Mesothelial cell of epicardium (in vitro differentiated cells): ENCODE results near the gene UNC50. TPM values are rescaled to one million over a fixed set of nuclear protein-coding genes. Genes with fewer than 3 reads are reported as not detected.

Source experiments
- DNase-seq, 2 experiments: peaks; one replicate each; pipeline ENCODE4 v3.0.0; 2021; ENCODE audit warnings: low spot score in 2 of 2; ENCODE audit not compliant: unreplicated experiment in 2 of 2
- H3K27ac Mint-ChIP-seq: 2 replicates; pipeline ENCODE4 v1.8.0; 2021; ENCODE audit warnings: mixed read lengths
- H3K27me3 Mint-ChIP-seq: 2 replicates; pipeline ENCODE4 v1.8.0; 2021; ENCODE audit warnings: low read depth, mixed read lengths
- H3K36me3 Mint-ChIP-seq: 2 replicates; pipeline ENCODE4 v1.8.0; 2021; ENCODE audit warnings: mixed read lengths
- H3K4me1 Mint-ChIP-seq: 2 replicates; pipeline ENCODE4 v1.8.0; 2021; ENCODE audit warnings: mixed read lengths
- H3K4me3 Mint-ChIP-seq: 2 replicates; pipeline ENCODE4 v1.8.0; 2021; ENCODE audit warnings: mild to moderate bottlenecking, moderate library complexity, mixed read lengths
- H3K9me3 Mint-ChIP-seq: 2 replicates; pipeline ENCODE4 v1.8.0; 2021; ENCODE audit warnings: mixed read lengths
- CTCF ChIP-seq: fragments of 200-600 bp; sonication (generic); IDR thresholded peaks from one replicate; pipeline ENCODE4 v1.5.0; 2021; ENCODE audit warnings: antibody characterized with exemption; ENCODE audit not compliant: unreplicated experiment
- total RNA-seq: library from RNA; stranded (reverse); gene quantifications from 3 replicates; pipeline ENCODE4 v1.2.1, GENCODE V29; 2021

Gene UNC50
- total RNA-seq, 1 donor from 2014 or later = 44.6 TPM

- peaks cover 4% of the 10 kb centered on the region for H3K4me1 Mint-ChIP-seq
- no peak for DNase-seq
- no peak overlapping the region for H3K27ac Mint-ChIP-seq
- H3K9me3 Mint-ChIP-seq = no peaks in the 10 kb centered on the region
- no peak overlapping the region for H3K4me3 Mint-ChIP-seq
- TF ChIP-seq CTCF = no peak
- peaks cover 33% of the 10 kb centered on the region for H3K36me3 Mint-ChIP-seq
- H3K27me3 Mint-ChIP-seq = no peaks in the 10 kb centered on the region
These were observed 46.3 kb upstream of the UNC50 start for GRCh38 chr2:98561902-98562695.

GRCh38 chr2:98563394-98563793 is 45.0 kb upstream of the UNC50 start:
- DNase-seq = no peak
- Mint-ChIP-seq H3K4me1 (peaks cover 4% of the 10 kb centered on the region), H3K36me3 (peaks cover 28% of the 10 kb centered on the region), H3K27me3 (no peaks in the 10 kb centered on the region), H3K9me3 (no peaks in the 10 kb centered on the region), H3K27ac (no peak overlapping the region), H3K4me3 (no peak overlapping the region)
- TF ChIP-seq CTCF = no peak

GRCh38 chr2:98564541-98565132 is 43.8 kb upstream of the UNC50 start:
- Mint-ChIP-seq H3K4me1 (peaks cover 4% of the 10 kb centered on the region), H3K4me3 (no peak overlapping the region), H3K27ac (no peak overlapping the region), H3K27me3 (no peaks in the 10 kb centered on the region), H3K9me3 (no peaks in the 10 kb centered on the region), H3K36me3 (peaks cover 24% of the 10 kb centered on the region)
- no peak for TF ChIP-seq CTCF
- no peak for DNase-seq

- no peaks in the 10 kb centered on the region for H3K27me3 Mint-ChIP-seq
- no peak for TF ChIP-seq CTCF
These were observed 43.0 kb upstream of the UNC50 start for GRCh38 chr2:98565286-98565860.

GRCh38 chr2:98565941-98566340 is 42.4 kb upstream of the UNC50 start:
- Mint-ChIP-seq H3K27ac (no peak overlapping the region), H3K36me3 (peaks cover 29% of the 10 kb centered on the region), H3K27me3 (no peaks in the 10 kb centered on the region), H3K4me3 (no peak overlapping the region), H3K9me3 (no peaks in the 10 kb centered on the region), H3K4me1 (peaks cover 4% of the 10 kb centered on the region)
- TF ChIP-seq CTCF = no peak
- no peak for DNase-seq

More at GRCh38 chr2:98565286-98565860, 43.0 kb upstream of the UNC50 start:
- H3K9me3 Mint-ChIP-seq = no peaks in the 10 kb centered on the region
- peaks cover 4% of the 10 kb centered on the region for H3K4me1 Mint-ChIP-seq
- no peak for DNase-seq
- H3K36me3 Mint-ChIP-seq = peaks cover 29% of the 10 kb centered on the region
- no peak overlapping the region for H3K4me3 Mint-ChIP-seq
- no peak overlapping the region for H3K27ac Mint-ChIP-seq
